H9 (cell line): Measurements from ENCODE around the gene TM4SF1. TPM values are rescaled to one million over a fixed set of nuclear protein-coding genes. Genes with fewer than 3 reads are reported as not detected.

Source experiments
- DNase-seq: peaks from one replicate; pipeline ENCODE4 v3.0.0-alpha.2; 2017
- H2AFZ ChIP-seq: one replicate; pipeline ENCODE4 v1.6.1; 2013; ENCODE audit warnings: mild to moderate bottlenecking, low read length, control low read depth, moderate library complexity
- H2AK5ac ChIP-seq: 2 replicates; pipeline ENCODE4 v1.6.1; 2013; ENCODE audit warnings: low read length, control low read depth, mixed read lengths; ENCODE audit not compliant: insufficient read length
- H2BK120ac ChIP-seq: one replicate; pipeline ENCODE4 v1.6.1; 2013; ENCODE audit warnings: low read depth, mild to moderate bottlenecking, low read length, control low read depth, inconsistent platforms; ENCODE audit not compliant: poor library complexity, severe bottlenecking
- H2BK12ac ChIP-seq: 2 replicates; pipeline ENCODE4 v1.6.1; 2013; ENCODE audit warnings: low read length, control low read depth, mixed read lengths, low read depth; ENCODE audit not compliant: insufficient read length
- H2BK15ac ChIP-seq: 2 replicates; pipeline ENCODE4 v1.6.1; 2013; ENCODE audit warnings: low read depth, low read length, control low read depth
- H2BK20ac ChIP-seq: one replicate; pipeline ENCODE4 v1.6.1; 2013; ENCODE audit warnings: low read depth, mild to moderate bottlenecking, low read length, control low read depth, inconsistent platforms; ENCODE audit not compliant: poor library complexity, severe bottlenecking
- H2BK5ac ChIP-seq: 2 replicates; pipeline ENCODE4 v1.6.1; 2013; ENCODE audit warnings: low read length, control low read depth, mixed read lengths; ENCODE audit not compliant: insufficient read length
- H3K14ac ChIP-seq: 2 replicates; pipeline ENCODE4 v1.6.1; 2013; ENCODE audit warnings: low read length, control low read depth; ENCODE audit not compliant: insufficient read depth
- H3K18ac ChIP-seq: 2 replicates; pipeline ENCODE4 v1.6.1; 2013; ENCODE audit warnings: low read depth, mild to moderate bottlenecking, mixed read lengths, low read length, control low read depth; ENCODE audit not compliant: insufficient read length
- H3K23ac ChIP-seq: 2 replicates; pipeline ENCODE4 v1.6.1; 2013; ENCODE audit warnings: low read length, control low read depth, mixed read lengths, low read depth; ENCODE audit not compliant: insufficient read length
- H3K23me2 ChIP-seq: 2 replicates; pipeline ENCODE4 v1.6.1; 2013; ENCODE audit warnings: low read depth, mild to moderate bottlenecking, mixed read lengths, low read length, control low read depth; ENCODE audit not compliant: insufficient read length, poor library complexity, severe bottlenecking
- H3K27ac ChIP-seq: 2 replicates; pipeline ENCODE4 v1.5.1; 2013; ENCODE audit warnings: low read length, control low read depth, mixed read lengths, low read depth; ENCODE audit not compliant: insufficient read length
- H3K27me3 ChIP-seq: 2 replicates; pipeline ENCODE4 v1.6.1; 2013; ENCODE audit warnings: low read length, control low read depth, inconsistent platforms; ENCODE audit not compliant: insufficient read depth
- H3K4ac ChIP-seq: 2 replicates; pipeline ENCODE4 v1.6.1; 2013; ENCODE audit warnings: low read depth, mild to moderate bottlenecking, control low read depth, inconsistent platforms, low read length, moderate library complexity
- H3K4me1 ChIP-seq: 2 replicates; pipeline ENCODE4 v1.6.1; 2013; ENCODE audit warnings: low read length, control low read depth, inconsistent platforms; ENCODE audit not compliant: insufficient read depth
- H3K4me2 ChIP-seq: 2 replicates; pipeline ENCODE4 v1.6.1; 2013; ENCODE audit warnings: low read length, control low read depth, mixed read lengths; ENCODE audit not compliant: insufficient read length, insufficient read depth
- H3K56ac ChIP-seq: 2 replicates; pipeline ENCODE4 v1.6.1; 2013; ENCODE audit warnings: low read depth, mild to moderate bottlenecking, mixed read lengths, low read length, control low read depth; ENCODE audit not compliant: insufficient read length
- H3K79me1 ChIP-seq: 2 replicates; pipeline ENCODE4 v1.6.1; 2013; ENCODE audit warnings: low read depth, mild to moderate bottlenecking, moderate library complexity, low read length, control low read depth, inconsistent platforms; ENCODE audit not compliant: insufficient read depth, poor library complexity, severe bottlenecking
- H3K79me2 ChIP-seq: 2 replicates; pipeline ENCODE4 v1.6.1; 2013; ENCODE audit warnings: low read length, control low read depth, inconsistent platforms; ENCODE audit not compliant: insufficient read depth
- H3K9ac ChIP-seq: 2 replicates; pipeline ENCODE4 v1.6.1; 2013; ENCODE audit warnings: low read length, control low read depth, mixed read lengths; ENCODE audit not compliant: insufficient read length; ENCODE audit errors: extremely low read depth
- H3K9me3 ChIP-seq: one replicate; pipeline ENCODE4 v1.6.1; 2013; ENCODE audit warnings: low read depth, low read length, inconsistent platforms; ENCODE audit not compliant: control insufficient read depth
- H3T11ph ChIP-seq: one replicate; pipeline ENCODE4 v1.6.1; 2013; ENCODE audit warnings: mild to moderate bottlenecking, low read length, control low read depth, inconsistent platforms
- H4K20me1 ChIP-seq: one replicate; pipeline ENCODE4 v1.6.1; 2013; ENCODE audit not compliant: control insufficient read depth, insufficient read length, insufficient read depth
- H4K5ac ChIP-seq: 2 replicates; pipeline ENCODE4 v1.6.1; 2013; ENCODE audit warnings: low read depth, mild to moderate bottlenecking, mixed read lengths, low read length, control low read depth; ENCODE audit not compliant: insufficient read length
- H4K8ac ChIP-seq: replicated peaks from 2 replicates; pipeline ENCODE4 v1.6.1; 2013; ENCODE audit warnings: low read length, control low read depth, mixed read lengths, low read depth; ENCODE audit not compliant: insufficient read length
- H4K91ac ChIP-seq: 2 replicates; pipeline ENCODE4 v1.6.1; 2013; ENCODE audit warnings: low read depth, mild to moderate bottlenecking, moderate library complexity, mixed read lengths, low read length, control low read depth; ENCODE audit not compliant: insufficient read length
- H3K27ac Mint-ChIP-seq, 3 experiments: 2 replicates in 2 of 3; 3 replicates in 1 of 3; pipeline ENCODE4 v1.8.0; 2020 to 2021; ENCODE audit warnings: mixed read lengths in 3 of 3, mild to moderate bottlenecking in 1 of 3, moderate library complexity in 1 of 3
- H3K27me3 Mint-ChIP-seq: 2 replicates; pipeline ENCODE4 v1.8.0; 2021; ENCODE audit warnings: low read depth, mild to moderate bottlenecking, moderate library complexity, mixed read lengths
- H3K36me3 Mint-ChIP-seq, 3 experiments: 2 replicates in 2 of 3; 3 replicates in 1 of 3; pipeline ENCODE4 v1.8.0; 2020 to 2021; ENCODE audit warnings: low read depth in 3 of 3, mixed read lengths in 3 of 3; ENCODE audit not compliant: insufficient read depth in 1 of 3
- H3K4me1 Mint-ChIP-seq, 2 experiments: 2 replicates each; pipeline ENCODE4 v1.8.0; 2020; ENCODE audit warnings: mixed read lengths in 2 of 2
- H3K4me3 Mint-ChIP-seq, 2 experiments: 2 replicates in 1 of 2; 3 replicates in 1 of 2; pipeline ENCODE4 v1.8.0; 2020 to 2021; ENCODE audit warnings: mild to moderate bottlenecking in 2 of 2, mixed read lengths in 2 of 2, moderate library complexity in 1 of 2
- H3K9me3 Mint-ChIP-seq, 2 experiments: 2 replicates in 1 of 2; 3 replicates in 1 of 2; pipeline ENCODE4 v1.8.0; 2020; ENCODE audit warnings: mild to moderate bottlenecking in 2 of 2, mixed read lengths in 2 of 2, moderate library complexity in 1 of 2
- WGBS: extraction: QIAGEN DNeasy Blood & Tissue Kit; methylation state at CpG from one replicate; pipeline ENCODE4 v1.1.7; 2013; ENCODE audit warnings: missing lambda C conversion rate, low lambda C conversion rate, mixed read lengths; ENCODE audit not compliant: insufficient read length; ENCODE audit errors: extremely low coverage; 5-methylcytosine and 5-hydroxymethylcytosine counted together
- total RNA-seq: library from RNA; stranded (reverse); gene quantifications from 2 replicates; pipeline ENCODE4 v1.2.1, GENCODE V29; 2021
- TF ChIP-seq, protein P1 (sequence below): fragments of 200-600 bp; sonication (generic); conservative IDR thresholded peaks from 3 replicates; pipeline ENCODE4 v1.8.0; 2021; ENCODE audit warnings: antibody characterized with exemption, mild to moderate bottlenecking

TM4SF1 gene
- total RNA-seq, 1 experiment from 2014 or later = 1.2 TPM

DNA sequence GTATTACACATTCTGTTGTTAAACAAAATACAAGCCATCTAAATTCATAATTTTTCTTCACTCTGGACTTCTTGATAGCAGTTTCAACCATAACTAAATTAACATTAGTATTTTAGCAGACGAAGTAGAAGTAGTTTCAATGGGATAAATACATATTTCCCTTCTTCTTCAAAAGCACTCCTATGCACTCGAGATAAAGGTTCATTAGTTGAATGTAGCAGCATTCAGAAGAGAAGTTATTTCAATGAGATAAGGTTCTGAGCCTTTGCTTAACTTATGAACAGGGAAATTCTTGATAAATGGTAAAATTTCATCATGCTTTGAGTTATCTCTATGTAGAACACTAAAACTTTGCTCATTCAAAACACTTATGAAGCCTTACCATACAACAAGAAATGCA, 55.8 kb downstream of the TM4SF1 start:
- Mint-ChIP-seq H3K9me3 (no peaks in the 10 kb centered on the region), H3K27ac (no peak overlapping the region), H3K4me3 (no peak overlapping the region), H3K36me3 (peaks cover 0 to 15% (median 2%) of the 10 kb centered on the region in 3 experiments; a peak in 3 of 7 replicates), H3K27me3 (no peaks in the 10 kb centered on the region), H3K4me1 (peaks cover 5 to 10% of the 10 kb centered on the region in 2 experiments)
- H2BK20ac ChIP-seq = no peak overlapping the region
- no peak overlapping the region for H4K5ac ChIP-seq
- H2BK120ac ChIP-seq = no peak overlapping the region
- no peak overlapping the region for H2BK5ac ChIP-seq
- H3K56ac ChIP-seq = no peak overlapping the region
- no peaks in the 10 kb centered on the region for H4K20me1 ChIP-seq
- no peaks in the 10 kb centered on the region for H3K23me2 ChIP-seq
- H2AFZ ChIP-seq = no peak overlapping the region
- H3K27ac ChIP-seq = no peak overlapping the region
- H3K4me2 ChIP-seq = no peak overlapping the region
- H3K14ac ChIP-seq = no peak overlapping the region
- H4K8ac ChIP-seq = no peak overlapping the region
- no peak for DNase-seq
- H3T11ph ChIP-seq = no peak overlapping the region
- no peaks in the 10 kb centered on the region; the same call in 1 of the 2 replicates for H3K79me2 ChIP-seq
- H4K91ac ChIP-seq = no peak overlapping the region
- no CpG with 5 or more reads among the region's 2 CpGs for WGBS
- no peak overlapping the region for H2BK12ac ChIP-seq
- H2BK15ac ChIP-seq = no peak overlapping the region
- H3K9me3 ChIP-seq = no peaks in the 10 kb centered on the region
- H3K4ac ChIP-seq = no peak overlapping the region
- no peak overlapping the region for H3K23ac ChIP-seq
- no peak overlapping the region for H3K9ac ChIP-seq
- H3K18ac ChIP-seq = no peak overlapping the region
- H3K79me1 ChIP-seq = no peaks in the 10 kb centered on the region
- TF ChIP-seq, protein P1, sequence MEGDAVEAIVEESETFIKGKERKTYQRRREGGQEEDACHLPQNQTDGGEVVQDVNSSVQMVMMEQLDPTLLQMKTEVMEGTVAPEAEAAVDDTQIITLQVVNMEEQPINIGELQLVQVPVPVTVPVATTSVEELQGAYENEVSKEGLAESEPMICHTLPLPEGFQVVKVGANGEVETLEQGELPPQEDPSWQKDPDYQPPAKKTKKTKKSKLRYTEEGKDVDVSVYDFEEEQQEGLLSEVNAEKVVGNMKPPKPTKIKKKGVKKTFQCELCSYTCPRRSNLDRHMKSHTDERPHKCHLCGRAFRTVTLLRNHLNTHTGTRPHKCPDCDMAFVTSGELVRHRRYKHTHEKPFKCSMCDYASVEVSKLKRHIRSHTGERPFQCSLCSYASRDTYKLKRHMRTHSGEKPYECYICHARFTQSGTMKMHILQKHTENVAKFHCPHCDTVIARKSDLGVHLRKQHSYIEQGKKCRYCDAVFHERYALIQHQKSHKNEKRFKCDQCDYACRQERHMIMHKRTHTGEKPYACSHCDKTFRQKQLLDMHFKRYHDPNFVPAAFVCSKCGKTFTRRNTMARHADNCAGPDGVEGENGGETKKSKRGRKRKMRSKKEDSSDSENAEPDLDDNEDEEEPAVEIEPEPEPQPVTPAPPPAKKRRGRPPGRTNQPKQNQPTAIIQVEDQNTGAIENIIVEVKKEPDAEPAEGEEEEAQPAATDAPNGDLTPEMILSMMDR = no peak
- H2AK5ac ChIP-seq = no peak overlapping the region
- peaks cover 4% of the 10 kb centered on the region for H3K4me1 ChIP-seq
- no peaks in the 10 kb centered on the region for H3K27me3 ChIP-seq
